GM12878 (cell line): Measurements from ENCODE around the gene SAYSD1. TPM values are rescaled to one million over a fixed set of nuclear protein-coding genes. Genes with fewer than 3 reads are reported as not detected.

Experiments
- CREM ChIP-seq: IDR thresholded peaks from 2 replicates; pipeline ENCODE4 v1.6.1; 2014; ENCODE audit warnings: antibody characterized with exemption, low read depth
- EGR1 ChIP-seq, 2 experiments: IDR thresholded peaks; 1 replicate in 1 of 2; 2 replicates in 1 of 2; pipeline ENCODE4 v1.6.1; 2011 to 2012; ENCODE audit warnings: low read depth in 2 of 2, low read length in 2 of 2, borderline replicate concordance in 1 of 2, mild to moderate bottlenecking in 1 of 2, moderate library complexity in 1 of 2
- MYC ChIP-seq: IDR thresholded peaks from 2 replicates; pipeline ENCODE4 v1.6.1; 2011; ENCODE audit warnings: mild to moderate bottlenecking, low read length, moderate library complexity, inconsistent platforms; ENCODE audit not compliant: insufficient read depth, insufficient replicate concordance, insufficient read length, severe bottlenecking
- POLR2AphosphoS2 ChIP-seq: IDR thresholded peaks from 2 replicates; pipeline ENCODE4 v1.6.1; 2011; ENCODE audit warnings: low read depth, mild to moderate bottlenecking, low read length, improper control_type of control experiment, moderate library complexity
- RCOR1 ChIP-seq: conservative IDR thresholded peaks from 2 replicates; pipeline ENCODE4 v1.6.1; 2012; ENCODE audit warnings: low read depth, low read length, improper control_type of control experiment
- SMC3 ChIP-seq: IDR thresholded peaks from 2 replicates; pipeline ENCODE4 v1.6.1; 2011; ENCODE audit warnings: low read length, improper control_type of control experiment, borderline replicate concordance
- SP1 ChIP-seq: IDR thresholded peaks from one replicate; pipeline ENCODE4 v1.6.1; 2011; ENCODE audit warnings: low read depth, low read length
- STAT3 ChIP-seq: IDR thresholded peaks from 2 replicates; pipeline ENCODE4 v1.6.1; 2011; ENCODE audit warnings: low read depth, low read length, improper control_type of control experiment
- polyA plus RNA-seq, 11 experiments: library from polyadenylated mRNA; depleted of rRNA in 4 of 11; unstranded in 6 of 11; stranded (reverse) in 5 of 11; fragments of >200 nt; fragmentation: Nextera tagmentation in 4 of 11; fragmentation: Illumina TruSeq in 1 of 11; extraction: Ambion mirVana in 4 of 11; extraction: Trizol in 1 of 11; gene quantifications; 1 replicate in 1 of 11; 2 replicates in 10 of 11; pipeline versions ENCODE4 v1.2.1 to v1.2.3, GENCODE V29; 2011 to 2016; ENCODE audit warnings: inconsistent platforms in 2 of 11, missing spikeins in 2 of 11, low read depth in 1 of 11
- total RNA-seq, 4 experiments: library from RNA; depleted of rRNA in 3 of 4; stranded (reverse); fragments of >200 nt in 3 of 4; fragmentation: Illumina TruSeq in 1 of 4; extraction: Trizol in 1 of 4; gene quantifications; 2 replicates each; pipeline versions ENCODE4 v1.2.1 to v1.2.3, GENCODE V29; 2013 to 2021
- TF ChIP-seq, protein P1 (sequence below): fragments of 450-650 bp; IDR thresholded peaks from 2 replicates; pipeline ENCODE4 v1.6.1; 2017; ENCODE audit warnings: mild to moderate bottlenecking, moderate library complexity

SAYSD1 gene
- total and polyA plus RNA-seq, 10 of the 15 experiments (the other 5 are each of a cell fraction or from before 2014, with no cell fraction given), result 1.5 to 7.3 (median 6.4) TPM

DNA sequence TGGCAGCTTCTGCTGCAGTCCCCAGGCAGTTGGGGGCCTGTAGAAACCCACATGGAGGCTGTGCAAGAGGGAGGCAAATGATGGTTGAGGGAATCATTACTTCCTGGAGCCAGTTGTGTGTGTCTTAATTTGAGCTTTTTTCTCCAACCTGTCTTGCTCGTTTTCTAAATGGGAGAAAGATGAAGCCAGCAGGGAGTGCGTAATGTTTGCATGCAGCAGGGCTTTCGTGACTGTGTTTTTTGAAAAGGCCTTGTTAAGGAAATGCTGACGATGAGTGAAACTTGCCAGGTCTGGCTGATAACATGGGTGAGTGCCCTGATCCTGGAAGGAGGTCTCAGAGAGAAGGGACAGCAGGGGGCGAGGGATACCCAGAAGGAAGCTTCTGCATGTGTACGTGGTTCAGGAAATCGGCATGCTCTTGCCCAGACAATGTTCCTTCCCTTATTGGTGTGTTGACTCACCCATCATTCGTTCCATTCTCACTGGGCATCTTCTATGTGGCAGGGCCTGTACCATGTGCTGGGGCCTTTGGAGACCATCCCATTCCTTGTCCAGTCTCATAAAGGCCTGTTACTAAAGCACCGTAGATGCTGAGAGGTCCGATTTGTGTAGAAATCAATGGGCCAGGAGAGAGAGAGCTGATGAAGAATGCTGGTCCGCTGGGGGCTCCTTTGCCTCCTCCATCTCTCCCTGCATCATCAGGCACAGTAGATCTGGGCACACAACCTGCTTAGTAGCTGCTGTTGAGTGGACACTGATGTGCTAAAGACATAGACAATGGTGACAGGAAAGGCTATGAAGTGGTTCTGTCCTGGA, 39.0 kb downstream of the SAYSD1 start (continued):
- TF ChIP-seq, protein P1, sequence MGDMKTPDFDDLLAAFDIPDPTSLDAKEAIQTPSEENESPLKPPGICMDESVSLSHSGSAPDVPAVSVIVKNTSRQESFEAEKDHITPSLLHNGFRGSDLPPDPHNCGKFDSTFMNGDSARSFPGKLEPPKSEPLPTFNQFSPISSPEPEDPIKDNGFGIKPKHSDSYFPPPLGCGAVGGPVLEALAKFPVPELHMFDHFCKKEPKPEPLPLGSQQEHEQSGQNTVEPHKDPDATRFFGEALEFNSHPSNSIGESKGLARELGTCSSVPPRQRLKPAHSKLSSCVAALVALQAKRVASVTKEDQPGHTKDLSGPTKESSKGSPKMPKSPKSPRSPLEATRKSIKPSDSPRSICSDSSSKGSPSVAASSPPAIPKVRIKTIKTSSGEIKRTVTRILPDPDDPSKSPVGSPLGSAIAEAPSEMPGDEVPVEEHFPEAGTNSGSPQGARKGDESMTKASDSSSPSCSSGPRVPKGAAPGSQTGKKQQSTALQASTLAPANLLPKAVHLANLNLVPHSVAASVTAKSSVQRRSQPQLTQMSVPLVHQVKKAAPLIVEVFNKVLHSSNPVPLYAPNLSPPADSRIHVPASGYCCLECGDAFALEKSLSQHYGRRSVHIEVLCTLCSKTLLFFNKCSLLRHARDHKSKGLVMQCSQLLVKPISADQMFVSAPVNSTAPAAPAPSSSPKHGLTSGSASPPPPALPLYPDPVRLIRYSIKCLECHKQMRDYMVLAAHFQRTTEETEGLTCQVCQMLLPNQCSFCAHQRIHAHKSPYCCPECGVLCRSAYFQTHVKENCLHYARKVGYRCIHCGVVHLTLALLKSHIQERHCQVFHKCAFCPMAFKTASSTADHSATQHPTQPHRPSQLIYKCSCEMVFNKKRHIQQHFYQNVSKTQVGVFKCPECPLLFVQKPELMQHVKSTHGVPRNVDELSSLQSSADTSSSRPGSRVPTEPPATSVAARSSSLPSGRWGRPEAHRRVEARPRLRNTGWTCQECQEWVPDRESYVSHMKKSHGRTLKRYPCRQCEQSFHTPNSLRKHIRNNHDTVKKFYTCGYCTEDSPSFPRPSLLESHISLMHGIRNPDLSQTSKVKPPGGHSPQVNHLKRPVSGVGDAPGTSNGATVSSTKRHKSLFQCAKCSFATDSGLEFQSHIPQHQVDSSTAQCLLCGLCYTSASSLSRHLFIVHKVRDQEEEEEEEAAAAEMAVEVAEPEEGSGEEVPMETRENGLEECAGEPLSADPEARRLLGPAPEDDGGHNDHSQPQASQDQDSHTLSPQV, result no peak
- TF ChIP-seq RCOR1 (no peak), POLR2AphosphoS2 (no peak), EGR1 (IDR thresholded peaks at IDR 0.05; ENCODE audit: borderline replicate concordance in 1 of 2, low read depth in 2 of 2, low read length in 2 of 2) (no peak), CREM (no peak), MYC (no peak), SP1 (no peak), STAT3 (no peak), SMC3 (no peak)
